Transverse colon (tissue), 4 donors: ENCODE results near the gene EPHA1.

Experiments used
- EP300 ChIP-seq: sonication (generic); formaldehyde crosslinking; IDR thresholded peaks from one replicate; pipeline ENCODE4 v1.6.1; 2017; ENCODE audit warnings: antibody characterized with exemption, low read depth
- POLR2A ChIP-seq: fragments of 450-650 bp; IDR thresholded peaks from one replicate; pipeline ENCODE4 v1.6.1; 2016; ENCODE audit warnings: antibody characterized with exemption, mild to moderate bottlenecking, moderate library complexity
- POLR2AphosphoS5 ChIP-seq, 3 donors: sonication (generic); formaldehyde crosslinking; IDR thresholded peaks; one replicate each; pipeline ENCODE4 v1.6.1; 2016; ENCODE audit warnings: antibody characterized with exemption in 3 of 3
- TF ChIP-seq, protein P1 (sequence below), 5 experiments: fragments of 200-600 bp in 3 of 5; fragments of 450-650 bp in 2 of 5; sonication (generic) in 3 of 5; IDR thresholded peaks; 1 replicate in 2 of 5; 2 replicates in 3 of 5; pipeline ENCODE4 v1.5.1; 2016 to 2017; ENCODE audit warnings: antibody characterized with exemption in 5 of 5, inconsistent platforms in 3 of 5, mild to moderate bottlenecking in 2 of 5, moderate library complexity in 1 of 5

DNA sequence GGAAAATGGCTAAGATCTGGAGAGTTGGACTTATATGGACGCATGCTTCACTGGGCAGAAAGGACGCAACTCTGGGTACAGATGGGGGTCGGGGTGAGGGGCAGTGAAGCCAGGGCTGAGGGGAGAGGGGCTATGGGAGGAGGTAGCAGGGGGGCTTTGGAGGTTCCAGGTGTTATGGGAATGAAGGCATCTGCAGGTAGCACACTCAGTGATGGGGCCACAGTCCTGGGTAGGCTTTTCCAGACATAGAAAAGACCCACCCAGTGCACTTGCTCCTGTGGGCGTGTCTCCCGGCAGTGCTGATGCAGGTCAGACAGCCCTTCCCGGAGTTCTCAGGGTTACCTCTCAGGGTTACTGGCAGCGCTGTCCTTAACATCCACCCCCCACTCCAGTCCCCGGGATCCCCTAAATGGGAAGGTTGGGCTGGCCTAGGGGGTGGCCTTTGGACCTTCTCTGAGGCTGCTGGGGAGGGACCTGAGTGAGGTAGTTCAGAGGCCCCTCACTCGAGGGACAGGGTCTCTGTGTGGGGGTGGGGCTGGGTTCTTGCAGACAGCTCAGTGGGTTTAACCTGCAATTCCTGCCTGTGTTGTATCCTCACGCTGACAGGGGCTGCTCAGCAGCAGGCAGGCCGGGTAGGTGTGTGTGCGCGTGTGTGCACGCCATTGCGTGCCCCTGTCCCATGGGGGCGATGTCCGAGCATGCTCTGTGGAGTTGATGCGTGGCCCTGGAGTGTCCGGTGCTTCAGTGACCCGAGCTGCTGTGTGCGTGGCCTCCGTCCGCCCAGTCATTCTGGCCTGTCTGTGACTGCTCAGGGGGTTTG is 21.3 kb downstream of the EPHA1 start:
- no peak for TF ChIP-seq POLR2AphosphoS5 (IDR thresholded peaks at IDR 0.05)
- TF ChIP-seq EP300, result no peak
- TF ChIP-seq, protein P1, sequence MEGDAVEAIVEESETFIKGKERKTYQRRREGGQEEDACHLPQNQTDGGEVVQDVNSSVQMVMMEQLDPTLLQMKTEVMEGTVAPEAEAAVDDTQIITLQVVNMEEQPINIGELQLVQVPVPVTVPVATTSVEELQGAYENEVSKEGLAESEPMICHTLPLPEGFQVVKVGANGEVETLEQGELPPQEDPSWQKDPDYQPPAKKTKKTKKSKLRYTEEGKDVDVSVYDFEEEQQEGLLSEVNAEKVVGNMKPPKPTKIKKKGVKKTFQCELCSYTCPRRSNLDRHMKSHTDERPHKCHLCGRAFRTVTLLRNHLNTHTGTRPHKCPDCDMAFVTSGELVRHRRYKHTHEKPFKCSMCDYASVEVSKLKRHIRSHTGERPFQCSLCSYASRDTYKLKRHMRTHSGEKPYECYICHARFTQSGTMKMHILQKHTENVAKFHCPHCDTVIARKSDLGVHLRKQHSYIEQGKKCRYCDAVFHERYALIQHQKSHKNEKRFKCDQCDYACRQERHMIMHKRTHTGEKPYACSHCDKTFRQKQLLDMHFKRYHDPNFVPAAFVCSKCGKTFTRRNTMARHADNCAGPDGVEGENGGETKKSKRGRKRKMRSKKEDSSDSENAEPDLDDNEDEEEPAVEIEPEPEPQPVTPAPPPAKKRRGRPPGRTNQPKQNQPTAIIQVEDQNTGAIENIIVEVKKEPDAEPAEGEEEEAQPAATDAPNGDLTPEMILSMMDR (IDR thresholded peaks at IDR 0.05), result no peak
- TF ChIP-seq POLR2A, result no peak
